Thoracic aorta endothelial cell (primary cell): Measurements from ENCODE around the gene HOXB13. TPM values are rescaled to one million over a fixed set of nuclear protein-coding genes. Genes with fewer than 3 reads are reported as not detected.

Experiments
- small RNA-seq: library from RNA; depleted of rRNA; stranded (forward); fragments of <200 nt; gene quantifications from one replicate; pipeline ENCODE3, GENCODE V24; 2012
- total RNA-seq: library from RNA; depleted of rRNA; stranded (reverse); fragments of >200 nt; gene quantifications from 2 replicates; pipeline ENCODE4 v1.2.3, GENCODE V29; 2012

HOXB13 gene
- total RNA-seq = 0.07 TPM in 1 of 2 replicates, not detected in the other

DNA sequence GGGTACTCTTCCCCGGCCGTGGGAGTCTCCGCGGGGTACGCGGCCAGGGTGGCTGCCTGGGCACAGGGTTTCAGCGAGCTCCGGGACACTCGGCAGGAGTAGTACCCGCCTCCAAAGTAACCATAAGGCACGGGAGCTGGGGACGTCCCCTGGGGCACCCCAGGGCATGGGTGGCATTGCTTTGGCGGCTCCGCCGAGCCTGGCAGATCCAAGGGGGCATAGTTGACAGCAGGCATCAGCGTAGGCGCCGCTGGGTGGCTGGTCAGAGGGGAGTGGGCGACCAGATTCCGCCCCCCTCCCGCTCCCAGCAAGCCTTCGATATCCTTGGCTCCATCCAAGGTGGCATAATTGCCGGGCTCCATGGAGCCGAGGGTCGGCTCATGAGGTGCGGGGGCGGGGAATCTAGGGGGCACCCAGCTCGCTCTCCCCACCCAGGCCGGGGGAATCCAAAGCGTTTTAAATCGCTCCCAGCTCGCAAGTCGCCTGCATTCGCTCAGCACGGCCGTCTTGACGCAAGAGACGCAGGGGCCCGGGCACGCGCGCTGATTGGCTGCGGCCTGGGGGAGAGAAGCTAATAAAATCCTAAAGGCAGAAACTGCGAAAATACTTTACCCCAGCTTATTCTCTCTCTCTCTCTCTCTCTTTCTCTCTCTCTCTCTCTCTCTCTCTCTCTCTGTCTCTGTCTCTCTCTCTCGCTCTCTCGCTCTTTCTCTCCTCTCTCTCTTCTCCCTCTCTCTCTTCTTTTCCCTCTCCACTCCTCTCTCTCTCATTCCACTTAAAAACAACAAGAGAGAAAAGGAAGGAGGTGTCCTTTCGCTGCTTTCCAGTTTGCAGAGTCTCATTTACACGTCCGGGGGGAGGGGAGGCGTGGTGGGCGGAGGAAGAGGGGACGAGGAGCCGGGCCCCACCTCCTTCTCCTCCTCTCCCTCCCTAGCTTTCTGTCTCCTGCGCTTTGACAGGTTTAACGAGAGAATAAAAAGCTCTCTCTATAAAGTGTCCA lies at the start of gene HOXB13:
Gene HOXB13, minus strand, starts transcription at position 519 of the 1,000 bp plus-strand sequence. Its CDS starts 157 bp downstream, at position 362.

DNA sequence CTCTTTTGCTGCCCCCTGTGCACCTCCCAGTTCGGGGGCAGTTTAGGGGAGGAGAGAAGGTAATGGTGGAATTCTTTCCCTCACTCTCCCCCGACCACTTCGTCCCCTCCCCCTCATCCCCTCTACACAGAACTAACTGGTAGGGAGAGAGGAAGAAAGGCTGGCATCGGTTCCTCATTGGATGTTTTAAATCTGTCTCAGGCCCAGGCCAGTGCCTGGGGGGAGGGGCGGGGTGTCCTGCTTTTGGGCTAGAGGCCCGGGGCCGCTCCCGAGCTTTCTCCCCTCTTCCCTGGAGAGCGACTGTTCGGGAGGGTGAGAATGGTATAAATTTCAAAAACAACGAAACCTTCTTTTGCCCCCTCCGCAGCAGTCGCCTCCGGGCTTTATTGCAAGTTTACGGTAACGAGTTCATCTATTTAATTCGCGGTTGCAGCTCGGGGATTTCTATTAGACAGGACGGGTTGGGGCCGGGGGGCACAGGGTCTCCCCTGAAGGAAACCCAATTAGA lies 5.6 kb downstream of the HOXB13 start, which contains the start of gene PRAC2:
Gene PRAC2, plus strand, starts transcription at position 271 of the 508 bp plus-strand sequence. CDS start 1,226 bp downstream, outside the sequence.

DNA sequence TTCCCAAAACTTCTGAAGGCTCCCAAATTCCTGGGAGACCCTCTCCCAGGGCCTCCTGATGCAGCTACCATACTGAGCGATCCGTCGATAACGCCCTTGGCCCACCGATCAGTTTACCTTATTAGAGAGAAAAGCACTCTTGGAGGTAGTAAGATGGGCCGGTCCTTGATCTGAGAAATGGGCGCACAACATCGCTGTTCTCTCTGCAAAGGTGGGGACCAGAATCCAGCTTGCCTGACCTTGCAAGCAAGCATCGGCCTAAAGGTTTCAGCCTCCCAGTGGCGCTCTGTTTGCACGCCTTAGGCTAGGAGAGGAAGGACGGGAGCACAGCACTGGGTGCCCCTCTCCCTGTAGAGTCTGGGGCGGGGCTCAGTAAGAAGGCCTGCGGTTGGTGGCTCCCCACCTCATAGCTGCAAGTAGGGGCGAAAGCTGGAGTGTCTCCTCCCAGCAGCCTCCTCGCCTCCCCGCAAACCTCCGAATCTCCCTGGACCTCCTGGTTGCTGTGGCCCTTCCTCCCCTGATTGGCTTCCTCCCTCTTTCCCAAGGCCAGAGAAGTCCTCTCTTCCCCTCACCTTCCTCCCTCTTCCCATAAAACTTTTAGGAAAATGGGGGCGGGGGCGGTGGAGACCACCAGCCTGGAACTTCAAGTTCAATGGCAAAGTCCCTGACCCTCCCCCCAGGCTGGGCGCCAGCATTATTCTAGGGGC lies 6.2 kb downstream of the HOXB13 start, which contains the start of gene PRAC1:
Gene PRAC1, minus strand, starts transcription at position 318 of the 707 bp plus-strand sequence. Its CDS starts 126 bp downstream, at position 192.

Small RNAs within 50 kb of the gene (small RNA-seq; reads per million reads assigned to genes)
- not detected for gene AC091179.2
- gene COX6B1P2 = not detected
- gene MIR3185 = not detected
- gene RF02132 = not detected
- gene RF02133 = not detected
- gene RN7SL125P = not detected

Other genes starting within 250 kb of the HOXB13 start
- not detected in 2 replicates for gene HOXB1, start 197.7 kb downstream of the HOXB13 start, total RNA-seq
- gene HOXB2, start 183.6 kb downstream of the HOXB13 start, total RNA-seq = 6.8 and 8.1 TPM in 2 replicates
- gene HOXB4, start 150.4 kb downstream of the HOXB13 start, total RNA-seq = 4.8 and 15.7 TPM in 2 replicates
- gene HOXB3, start 138.5 kb downstream of the HOXB13 start, total RNA-seq = 15.2 and 47.1 TPM in 2 replicates
- 0.13 and 1.5 TPM in 2 replicates for gene HOXB5, start 135.0 kb downstream of the HOXB13 start, total RNA-seq
- 2.5 and 34.7 TPM in 2 replicates for gene HOXB6, start 123.8 kb downstream of the HOXB13 start, total RNA-seq
- gene HOXB7, start 117.7 kb downstream of the HOXB13 start, total RNA-seq = 1.1 and 13.4 TPM in 2 replicates
- 2.9 TPM in 1 of 2 replicates, not detected in the other for gene HOXB8, start 113.5 kb downstream of the HOXB13 start, total RNA-seq
- 1.4 TPM in 1 of 2 replicates, not detected in the other for gene HOXB9, start 102.4 kb downstream of the HOXB13 start, total RNA-seq
- gene PRAC1, start 6.2 kb downstream of the HOXB13 start, total RNA-seq = not detected in 2 replicates
- not detected in 2 replicates for gene PRAC2, start 5.6 kb downstream of the HOXB13 start, total RNA-seq
- gene TTLL6, start 88.5 kb upstream of the HOXB13 start, total RNA-seq = 0.07 TPM in 1 of 2 replicates, not detected in the other
- 63.4 and 71.3 TPM in 2 replicates for gene CALCOCO2, start 102.3 kb upstream of the HOXB13 start, total RNA-seq
- 64.4 and 105 TPM in 2 replicates for gene ATP5MC1, start 164.0 kb upstream of the HOXB13 start, total RNA-seq
- gene UBE2Z, start 179.7 kb upstream of the HOXB13 start, total RNA-seq = 89.1 and 89.4 TPM in 2 replicates
- gene SNF8, start 216.1 kb upstream of the HOXB13 start, total RNA-seq = 84.4 and 107 TPM in 2 replicates
- not detected in 2 replicates for gene GIP, start 239.8 kb upstream of the HOXB13 start, total RNA-seq